D341Med (cell line): ENCODE measurements around the gene GNG4.
A peak's percentile ranks its signal among the peaks of the same experiment; 100 is the strongest.
"Not testable (repeated sequence)": the region's sequence is repeated elsewhere in the genome, so short reads cannot be mapped to it uniquely, and the experiment has no call there.

Experiments used
- DNase-seq: peaks from one replicate; pipeline ENCODE4 v3.0.0; 2012; ENCODE audit warnings: low spot score

The GNG4 gene

GRCh38 chr1:235582130-235582529, 67.5 kb downstream of the GNG4 start:
- no peak for DNase-seq

- DNase-seq, result no peak
Measured at GRCh38 chr1:235579891-235580290, 69.7 kb downstream of the GNG4 start.

GRCh38 chr1:235575597-235575996, 74.0 kb downstream of the GNG4 start:
- DNase-seq, result peak; percentile 26

GRCh38 chr1:235573880-235574279, 75.7 kb downstream of the GNG4 start:
- DNase-seq, result no peak

GRCh38 chr1:235572971-235573370, 76.6 kb downstream of the GNG4 start:
- DNase-seq, result not testable (repeated sequence)

GRCh38 chr1:235571482-235571881, 78.1 kb downstream of the GNG4 start:
- DNase-seq, result no peak

GRCh38 chr1:235567812-235568503, 81.6 kb downstream of the GNG4 start:
- peak; percentile 13 for DNase-seq

GRCh38 chr1:235566084-235566483, 83.5 kb downstream of the GNG4 start:
- DNase-seq, result peak; percentile 12

- peak; percentile 9 for DNase-seq
Measured at GRCh38 chr1:235563513-235564061, 86.0 kb downstream of the GNG4 start.

- no peak for DNase-seq
Measured at GRCh38 chr1:235562589-235562988, 87.0 kb downstream of the GNG4 start.

GRCh38 chr1:235558621-235559169, 90.9 kb downstream of the GNG4 start:
- DNase-seq, result no peak

GRCh38 chr1:235557495-235557894, 92.1 kb downstream of the GNG4 start:
- DNase-seq, result peak; percentile 41

- no peak for DNase-seq
Measured at GRCh38 chr1:235556807-235557206, 92.8 kb downstream of the GNG4 start.

- DNase-seq, result peak; percentile 85
Measured at GRCh38 chr1:235553112-235553551, 96.5 kb downstream of the GNG4 start.

- no peak for DNase-seq
Measured at GRCh38 chr1:235552146-235552716, 97.4 kb downstream of the GNG4 start.

GRCh38 chr1:235549351-235550139, 100.0 kb downstream of the GNG4 start:
- DNase-seq, result no peak

- DNase-seq, result not testable (repeated sequence)
Measured at GRCh38 chr1:235546369-235547155, 103.0 kb downstream of the GNG4 start.

- DNase-seq, result no peak
Measured at GRCh38 chr1:235545292-235545930, 104.2 kb downstream of the GNG4 start.

GRCh38 chr1:235542845-235543244, 106.7 kb downstream of the GNG4 start:
- DNase-seq, result not testable (repeated sequence)

GRCh38 chr1:235533476-235534168, 116.0 kb downstream of the GNG4 start:
- DNase-seq, result no peak
